GM19397 (cell line): ENCODE measurements around the gene MAD1L1.

Experiments
- ATAC-seq: cut with Tn5 transposase; IDR thresholded peaks from one replicate; pipeline ENCODE4 v1.9.1; 2021; ENCODE audit warnings: mild to moderate bottlenecking, moderate library complexity; ENCODE audit not compliant: unreplicated experiment

Gene MAD1L1

GRCh38 chr7:1948887-1949680, 283.7 kb downstream of the MAD1L1 start:
- no peak for ATAC-seq

- ATAC-seq, result no peak
Observed at GRCh38 chr7:1948301-1948796, 284.4 kb downstream of the MAD1L1 start.

- ATAC-seq, result no peak
Observed at GRCh38 chr7:1947586-1948217, 285.0 kb downstream of the MAD1L1 start.

- no peak for ATAC-seq
Observed at GRCh38 chr7:1946773-1947450, 285.8 kb downstream of the MAD1L1 start.

- ATAC-seq, result no peak
Observed at GRCh38 chr7:1946025-1946772, 286.5 kb downstream of the MAD1L1 start.

GRCh38 chr7:1945558-1945957, 287.2 kb downstream of the MAD1L1 start:
- no peak for ATAC-seq

GRCh38 chr7:1944619-1945210, 288.0 kb downstream of the MAD1L1 start:
- no peak for ATAC-seq

- no peak for ATAC-seq
Observed at GRCh38 chr7:1943933-1944618, 288.7 kb downstream of the MAD1L1 start.

- ATAC-seq, result no peak
Observed at GRCh38 chr7:1943326-1943725, 289.4 kb downstream of the MAD1L1 start.

GRCh38 chr7:1942941-1943289, 289.8 kb downstream of the MAD1L1 start:
- no peak for ATAC-seq

GRCh38 chr7:1942243-1942940, 290.4 kb downstream of the MAD1L1 start:
- no peak for ATAC-seq

- ATAC-seq, result no peak
Observed at GRCh38 chr7:1941464-1942242, 291.1 kb downstream of the MAD1L1 start.

GRCh38 chr7:1940863-1941262, 291.9 kb downstream of the MAD1L1 start:
- ATAC-seq, result no peak

- peak; percentile 86 for ATAC-seq
Observed at GRCh38 chr7:1940402-1940786, 292.4 kb downstream of the MAD1L1 start.

- ATAC-seq, result peak; percentile 4
Observed at GRCh38 chr7:1939434-1940401, 293.0 kb downstream of the MAD1L1 start.

GRCh38 chr7:1938788-1939433, 293.8 kb downstream of the MAD1L1 start:
- ATAC-seq, result no peak

- ATAC-seq, result no peak
Observed at GRCh38 chr7:1937252-1937605, 295.5 kb downstream of the MAD1L1 start.
